ENCODE data around the gene B4GAT1. TPM values are rescaled to one million over a fixed set of nuclear protein-coding genes. Genes with fewer than 3 reads are reported as not detected.

Gene B4GAT1
- total RNA-seq, 1 donor from 2014 or later: 28.7 TPM

DNA sequence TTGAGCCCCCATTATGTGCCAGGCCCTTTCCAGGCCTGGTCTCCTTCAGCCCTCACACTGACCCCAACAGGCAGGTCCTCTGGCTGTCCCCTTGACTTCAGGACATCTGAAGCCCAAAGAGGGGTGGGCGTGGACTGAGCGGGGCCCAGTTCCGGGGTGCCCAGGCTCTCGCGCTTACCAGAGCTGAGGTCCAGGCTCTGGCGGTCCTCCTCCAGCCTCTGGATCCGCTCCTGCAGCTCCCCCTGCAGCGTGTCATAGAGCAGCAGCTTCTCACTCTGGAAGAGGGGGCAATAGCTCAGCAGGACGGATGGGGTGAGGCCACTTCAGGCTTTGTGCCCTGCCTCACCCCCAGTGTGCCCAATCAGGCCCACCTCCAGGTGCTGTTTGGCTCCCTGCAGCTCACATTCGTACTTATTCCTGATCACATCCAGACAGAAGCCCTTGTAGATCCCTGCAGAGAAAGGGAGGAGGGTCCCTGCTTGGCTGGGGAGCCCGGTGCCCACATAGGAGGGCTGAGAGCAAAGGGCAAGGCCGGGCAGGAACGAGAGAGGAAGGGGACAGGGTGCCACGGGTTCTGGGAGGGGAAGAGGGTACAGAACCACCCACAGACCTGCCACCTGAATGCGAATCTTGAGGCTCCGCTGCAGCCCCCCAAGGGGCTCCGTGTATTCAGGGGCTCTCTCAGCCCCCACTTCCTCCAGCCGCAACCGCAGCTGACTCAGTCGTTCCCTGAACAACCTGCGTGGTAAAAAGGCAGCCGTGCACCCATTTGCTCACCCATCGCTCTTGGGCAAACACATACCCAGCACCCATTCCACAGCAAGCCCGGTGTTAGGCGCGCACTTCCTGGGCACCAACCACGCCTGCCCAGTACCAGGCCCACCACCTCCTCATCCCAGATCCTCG is 6.6 kb downstream of the B4GAT1 start:
- H3K4me1 Mint-ChIP-seq (ENCODE audit: low read depth): peaks cover 26% of the 10 kb centered on the region
- no peak overlapping the region for H3K27ac Mint-ChIP-seq
- H3K27me3 Mint-ChIP-seq: peaks cover 5% of the 10 kb centered on the region
- DNase-seq (ENCODE audit: low spot score, unreplicated experiment): no peak
- H3K4me3 Mint-ChIP-seq (ENCODE audit: low read depth): no peak overlapping the region
- no peak for TF ChIP-seq CTCF (IDR thresholded peaks at IDR 0.05; ENCODE audit: unreplicated experiment)
- H3K36me3 Mint-ChIP-seq (ENCODE audit: insufficient read depth): peaks cover 4% of the 10 kb centered on the region
- no peaks in the 10 kb centered on the region for H3K9me3 Mint-ChIP-seq (ENCODE audit: low read depth)

- no peak for DNase-seq (ENCODE audit: low spot score, unreplicated experiment)
- Mint-ChIP-seq H3K27me3 (peaks cover 11% of the 10 kb centered on the region), H3K27ac (no peak overlapping the region), H3K36me3 (ENCODE audit: insufficient read depth) (peaks cover 4% of the 10 kb centered on the region), H3K4me3 (ENCODE audit: low read depth) (no peak overlapping the region), H3K4me1 (ENCODE audit: low read depth) (peaks cover 16% of the 10 kb centered on the region), H3K9me3 (ENCODE audit: low read depth) (no peaks in the 10 kb centered on the region)
- TF ChIP-seq CTCF (IDR thresholded peaks at IDR 0.05; ENCODE audit: unreplicated experiment): no peak
Observed at GRCh38 chr11:66339686-66340483, 7.5 kb downstream of the B4GAT1 start.

DNA sequence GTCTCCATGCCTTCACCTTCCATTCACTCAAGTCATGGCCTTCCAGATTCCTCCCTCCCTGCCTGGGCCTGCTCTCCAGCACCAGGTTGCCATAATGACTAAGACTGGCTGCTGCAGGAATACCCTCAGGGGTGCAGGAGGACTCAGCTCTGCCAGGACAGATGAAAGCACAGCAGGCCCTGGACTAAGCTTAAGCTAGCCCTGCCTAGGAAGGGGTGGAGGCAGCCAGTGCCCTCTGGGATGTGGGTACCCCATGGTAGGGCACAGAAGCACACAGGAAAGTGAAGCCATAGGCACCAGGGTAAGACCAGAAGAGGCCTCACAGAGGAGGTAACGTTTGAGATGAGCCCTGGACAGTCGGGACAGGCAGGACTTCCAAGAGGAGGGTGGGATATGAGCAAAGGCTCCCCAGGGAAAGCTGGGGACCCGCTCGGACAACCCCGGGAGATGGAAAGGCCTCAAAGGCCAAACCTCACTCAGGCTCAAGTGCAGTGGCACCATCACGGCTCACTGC is 8.2 kb downstream of the B4GAT1 start:
- H3K4me3 Mint-ChIP-seq (ENCODE audit: low read depth): no peak overlapping the region
- peaks cover 4% of the 10 kb centered on the region for H3K36me3 Mint-ChIP-seq (ENCODE audit: insufficient read depth)
- no peak for TF ChIP-seq CTCF (IDR thresholded peaks at IDR 0.05; ENCODE audit: unreplicated experiment)
- no peaks in the 10 kb centered on the region for H3K9me3 Mint-ChIP-seq (ENCODE audit: low read depth)
- H3K4me1 Mint-ChIP-seq (ENCODE audit: low read depth): peaks cover 10% of the 10 kb centered on the region
- peaks cover 11% of the 10 kb centered on the region for H3K27me3 Mint-ChIP-seq
- H3K27ac Mint-ChIP-seq: peak overlapping the region; percentile 48
- no peak for DNase-seq (ENCODE audit: low spot score, unreplicated experiment)

GRCh38 chr11:66338276-66339161 is 8.9 kb downstream of the B4GAT1 start:
- Mint-ChIP-seq H3K27ac (peak overlapping the region; percentile 48), H3K4me1 (ENCODE audit: low read depth) (peaks cover 6% of the 10 kb centered on the region), H3K9me3 (ENCODE audit: low read depth) (no peaks in the 10 kb centered on the region), H3K4me3 (ENCODE audit: low read depth) (no peak overlapping the region), H3K27me3 (peaks cover 11% of the 10 kb centered on the region), H3K36me3 (ENCODE audit: insufficient read depth) (peaks cover 4% of the 10 kb centered on the region)
- no peak for TF ChIP-seq CTCF (IDR thresholded peaks at IDR 0.05; ENCODE audit: unreplicated experiment)
- DNase-seq (ENCODE audit: low spot score, unreplicated experiment): no peak
